ENCODE data around the gene LPIN1.

GRCh38 chr2:11876889-11877288 lies 130.5 kb downstream of the LPIN1 start:
- TF ChIP-seq, protein P1, sequence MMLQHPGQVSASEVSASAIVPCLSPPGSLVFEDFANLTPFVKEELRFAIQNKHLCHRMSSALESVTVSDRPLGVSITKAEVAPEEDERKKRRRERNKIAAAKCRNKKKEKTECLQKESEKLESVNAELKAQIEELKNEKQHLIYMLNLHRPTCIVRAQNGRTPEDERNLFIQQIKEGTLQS (CRISPR knock-in tag; conservative IDR thresholded peaks at IDR 0.05), result no peak
- TF ChIP-seq CTCF (IDR thresholded peaks at IDR 0.05), result no peak
